ENCODE data around the gene P4HA1.
"Not testable (repeated sequence)": the region's sequence is repeated elsewhere in the genome, so short reads cannot be mapped to it uniquely, and the experiment has no call there.

The P4HA1 gene

GRCh38 chr10:73053275-73053674, 43.4 kb downstream of the P4HA1 start:
- DNase-seq (ENCODE audit: low spot score): no peak
- in situ Hi-C loops (cut with MboI; ENCODE audit: low pct_unique_long_range_greater_than_20kb, low sequenced_read_pairs, unreplicated experiment): loop anchor here (25.0 kb wide), 1 partner anchor 691 kb away; the partner anchor contains the start of gene DNAJB12
- no peak for TF ChIP-seq CTCF (IDR thresholded peaks at IDR 0.05; ENCODE audit: extremely low read depth, insufficient read depth, missing control alignments)

- DNase-seq (ENCODE audit: low spot score): no peak
- TF ChIP-seq CTCF (IDR thresholded peaks at IDR 0.05; ENCODE audit: extremely low read depth, insufficient read depth, missing control alignments): no peak
- in situ Hi-C loops (cut with MboI; ENCODE audit: low pct_unique_long_range_greater_than_20kb, low sequenced_read_pairs, unreplicated experiment): no loop called here
These were observed 52.0 kb downstream of the P4HA1 start for GRCh38 chr10:73044378-73045285.

- no peak for TF ChIP-seq CTCF (IDR thresholded peaks at IDR 0.05; ENCODE audit: extremely low read depth, insufficient read depth, missing control alignments)
- in situ Hi-C loops (cut with MboI; ENCODE audit: low pct_unique_long_range_greater_than_20kb, low sequenced_read_pairs, unreplicated experiment): no loop called here
- DNase-seq (ENCODE audit: low spot score): no peak
These were observed 52.8 kb downstream of the P4HA1 start for GRCh38 chr10:73043766-73044377.

GRCh38 chr10:73043319-73043718, 53.3 kb downstream of the P4HA1 start:
- in situ Hi-C loops (cut with MboI; ENCODE audit: low pct_unique_long_range_greater_than_20kb, low sequenced_read_pairs, unreplicated experiment): no loop called here
- DNase-seq (ENCODE audit: low spot score): no peak
- no peak for TF ChIP-seq CTCF (IDR thresholded peaks at IDR 0.05; ENCODE audit: extremely low read depth, insufficient read depth, missing control alignments)

GRCh38 chr10:73042130-73042529, 54.5 kb downstream of the P4HA1 start:
- in situ Hi-C loops (cut with MboI; ENCODE audit: low pct_unique_long_range_greater_than_20kb, low sequenced_read_pairs, unreplicated experiment): no loop called here
- no peak for TF ChIP-seq CTCF (IDR thresholded peaks at IDR 0.05; ENCODE audit: extremely low read depth, insufficient read depth, missing control alignments)
- no peak for DNase-seq (ENCODE audit: low spot score)

- in situ Hi-C loops (cut with MboI; ENCODE audit: low pct_unique_long_range_greater_than_20kb, low sequenced_read_pairs, unreplicated experiment): no loop called here
- TF ChIP-seq CTCF (IDR thresholded peaks at IDR 0.05; ENCODE audit: extremely low read depth, insufficient read depth, missing control alignments): no peak
- DNase-seq (ENCODE audit: low spot score): no peak
These were observed 57.0 kb downstream of the P4HA1 start for GRCh38 chr10:73039635-73040034.

GRCh38 chr10:73036285-73036684, 60.4 kb downstream of the P4HA1 start:
- in situ Hi-C loops (cut with MboI; ENCODE audit: low pct_unique_long_range_greater_than_20kb, low sequenced_read_pairs, unreplicated experiment): not testable (repeated sequence)

More at GRCh38 chr10:73036285-73036684, 60.4 kb downstream of the P4HA1 start:
- DNase-seq (ENCODE audit: low spot score): not testable (repeated sequence)

Data from GM13977 (cell line).